ENCODE measurements around the gene RTKN2.

GRCh38 chr10:62147425-62147824, 121.2 kb downstream of the RTKN2 start:
- TF ChIP-seq EP300 (IDR thresholded peaks at IDR 0.05) (no peak), CTCF (IDR thresholded peaks at IDR 0.05) (no peak)
